HG02870 (cell line): ENCODE data around the gene INSR.

Experiments
- ATAC-seq: cut with Tn5 transposase; IDR thresholded peaks from one replicate; pipeline ENCODE4 v1.9.1; 2021; ENCODE audit warnings: mild to moderate bottlenecking, moderate library complexity; ENCODE audit not compliant: unreplicated experiment

The INSR gene

DNA sequence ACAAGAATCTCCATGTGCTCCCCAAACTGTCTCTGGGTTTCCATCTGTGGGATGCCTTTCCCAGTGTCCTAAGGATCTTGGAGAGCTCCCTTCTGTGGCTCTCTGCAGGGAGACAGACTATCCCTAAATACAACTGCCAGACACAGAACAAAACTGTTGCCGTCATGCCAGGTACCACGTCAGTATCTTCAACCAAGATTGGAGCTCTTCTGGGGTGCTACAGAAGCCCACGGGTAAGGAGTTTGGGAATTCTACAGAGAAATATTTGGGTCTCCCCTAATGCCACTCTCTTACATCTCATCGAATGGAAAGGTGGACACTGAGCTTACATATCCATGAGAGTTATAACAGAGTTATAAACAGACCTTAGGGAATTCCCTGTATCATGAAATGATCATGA lies 230.9 kb downstream of the INSR start:
- ATAC-seq = no peak
